GM12891 (cell line): ENCODE measurements around the gene TMEFF1.

Source experiments
- POLR2A ChIP-seq: IDR thresholded peaks from 2 replicates; pipeline ENCODE4 v1.6.1; 2011; ENCODE audit warnings: low read depth, low read length, control low read depth
- POLR2AphosphoS5 ChIP-seq: IDR thresholded peaks from 2 replicates; pipeline ENCODE4 v1.6.1; 2011; ENCODE audit warnings: low read depth, low read length, control low read depth
- SPI1 ChIP-seq: IDR thresholded peaks from 2 replicates; pipeline ENCODE4 v1.6.1; 2011; ENCODE audit warnings: low read depth, low read length, control low read depth
- TAF1 ChIP-seq: IDR thresholded peaks from 2 replicates; pipeline ENCODE4 v1.6.1; 2011; ENCODE audit warnings: low read depth, low read length, control low read depth

DNA sequence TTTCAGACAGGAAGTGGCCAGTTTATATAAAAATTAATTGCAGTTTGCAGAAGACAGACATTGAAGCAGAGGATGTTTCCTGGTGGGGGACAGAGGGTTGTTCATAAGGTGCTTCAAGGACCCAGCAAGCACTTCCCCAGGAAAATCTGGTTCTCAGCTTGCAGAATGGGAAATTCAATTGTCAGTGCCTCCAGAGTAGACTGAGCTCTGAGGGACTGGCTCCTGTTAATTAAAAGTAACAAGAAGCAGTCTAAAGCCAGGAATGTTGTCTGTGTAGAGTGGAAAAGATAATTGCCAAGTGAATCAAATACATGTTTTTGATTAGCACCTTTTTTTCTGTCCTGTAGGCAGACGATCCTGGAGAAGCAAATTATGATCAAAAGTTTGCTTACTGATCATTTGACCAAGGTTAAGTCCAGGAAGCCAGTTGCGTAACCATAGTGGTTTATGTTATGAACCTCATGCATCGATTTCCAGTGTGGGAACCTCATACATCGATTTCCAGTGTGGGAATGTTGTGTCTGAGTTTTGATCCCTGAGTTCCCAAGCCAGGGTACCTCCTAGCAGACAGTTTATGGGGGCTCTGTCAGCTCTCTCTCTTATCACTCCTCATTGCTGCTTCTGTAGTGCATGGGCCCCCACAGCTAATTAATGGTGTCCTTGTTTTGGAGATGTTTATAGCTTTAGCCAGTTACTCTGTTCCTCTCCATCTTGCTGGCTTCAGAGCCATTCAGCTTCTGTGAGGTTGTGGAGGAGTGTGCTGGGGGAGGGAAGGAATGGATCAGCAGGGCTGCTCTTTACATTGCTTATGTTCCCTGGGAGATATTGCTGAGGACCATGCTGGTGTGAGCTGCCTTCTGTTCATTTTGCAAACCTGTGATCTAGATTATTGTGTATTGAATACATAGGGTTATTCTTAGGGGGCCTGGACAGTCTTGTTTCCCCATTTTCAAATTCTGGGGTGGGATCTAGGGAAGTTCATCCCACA is 28.9 kb upstream of the TMEFF1 start:
- TF ChIP-seq POLR2AphosphoS5 (no peak), SPI1 (no peak), POLR2A (no peak), TAF1 (no peak)
